HepG2 (cell line): ENCODE data around the gene RPE65. TPM values are rescaled to one million over a fixed set of nuclear protein-coding genes. Genes with fewer than 3 reads are reported as not detected.

ENCODE experiments used
- FOXJ3 ChIP-seq: sonication (generic); formaldehyde crosslinking; IDR thresholded peaks from 2 replicates; pipeline ENCODE4 v1.4.0; 2020; ENCODE audit warnings: missing genetic modification reagents, mild to moderate bottlenecking, borderline replicate concordance
- GMEB2 ChIP-seq: IDR thresholded peaks from 2 replicates; pipeline ENCODE4 v1.6.1; 2016; ENCODE audit warnings: missing biosample characterization, missing genetic modification reagents, low read depth
- HIVEP1 ChIP-seq: sonication (generic); formaldehyde crosslinking; IDR thresholded peaks from 2 replicates; pipeline ENCODE4 v1.4.0; 2020; ENCODE audit warnings: mild to moderate bottlenecking, missing genetic modification reagents
- HMGXB3 ChIP-seq: sonication (generic); formaldehyde crosslinking; IDR thresholded peaks from 2 replicates; pipeline ENCODE4 v1.4.0; 2020; ENCODE audit warnings: missing genetic modification reagents, borderline replicate concordance
- KMT2A ChIP-seq: sonication (generic); formaldehyde crosslinking; IDR thresholded peaks from 2 replicates; pipeline ENCODE4 v1.4.0; 2020; ENCODE audit warnings: missing genetic modification reagents
- LRRFIP1 ChIP-seq: sonication (generic); formaldehyde crosslinking; conservative IDR thresholded peaks from 2 replicates; pipeline ENCODE4 v1.4.0; 2020; ENCODE audit warnings: missing genetic modification reagents
- NRL ChIP-seq: sonication (generic); formaldehyde crosslinking; IDR thresholded peaks from 2 replicates; pipeline ENCODE4 v1.5.0; 2020; ENCODE audit warnings: missing genetic modification reagents, mild to moderate bottlenecking, moderate library complexity, borderline replicate concordance
- PRPF4 ChIP-seq: fragments of 200-400 bp; formaldehyde crosslinking; IDR thresholded peaks from 2 replicates; pipeline ENCODE4 v1.6.1; 2016; ENCODE audit warnings: low read length, low read depth; ENCODE audit not compliant: poor library complexity, severe bottlenecking
- TFE3 ChIP-seq: IDR thresholded peaks from 2 replicates; pipeline ENCODE4 v1.6.1; 2016
- TRIM24 ChIP-seq: sonication (generic); formaldehyde crosslinking; IDR thresholded peaks from 2 replicates; pipeline ENCODE4 v1.8.0; 2022; ENCODE audit warnings: mild to moderate bottlenecking, missing genetic modification reagents
- ZNF207 ChIP-seq: fragments of 450-650 bp; IDR thresholded peaks from 2 replicates; pipeline ENCODE4 v1.6.1; 2016; ENCODE audit warnings: antibody characterized with exemption, borderline replicate concordance
- ZNF331 ChIP-seq: sonication (generic); formaldehyde crosslinking; IDR thresholded peaks from 2 replicates; pipeline ENCODE4 v1.4.0; 2020; ENCODE audit warnings: missing genetic modification reagents
- ZNF468 ChIP-seq: sonication (generic); formaldehyde crosslinking; IDR thresholded peaks from 2 replicates; pipeline ENCODE4 v1.8.0; 2022; ENCODE audit warnings: mild to moderate bottlenecking, moderate library complexity, missing genetic modification reagents
- ZNF777 ChIP-seq: sonication (generic); formaldehyde crosslinking; IDR thresholded peaks from 2 replicates; pipeline ENCODE4 v1.4.0; 2020; ENCODE audit warnings: missing genetic modification reagents
- ZNF800 ChIP-seq: sonication (generic); formaldehyde crosslinking; IDR thresholded peaks from 2 replicates; pipeline ENCODE4 v1.4.0; 2020; ENCODE audit warnings: missing genetic modification reagents
- ZSCAN21 ChIP-seq: sonication (generic); formaldehyde crosslinking; IDR thresholded peaks from 2 replicates; pipeline ENCODE4 v1.8.0; 2022; ENCODE audit warnings: mild to moderate bottlenecking, missing genetic modification reagents, moderate library complexity, borderline replicate concordance
- polyA plus RNA-seq, 8 experiments: library from polyadenylated mRNA; depleted of rRNA in 3 of 8; stranded (reverse) in 7 of 8; unstranded in 1 of 8; fragments of >200 nt; fragmentation: Illumina TruSeq in 4 of 8; extraction: Trizol in 4 of 8; gene quantifications; 2 replicates each; pipeline versions ENCODE4 v1.2.1 to v1.2.3, GENCODE V29; 2011 to 2016; ENCODE audit warnings: low read depth in 4 of 8, missing spikeins in 1 of 8, mixed read lengths in 1 of 8; ENCODE audit not compliant: insufficient read depth in 1 of 8
- total RNA-seq, 5 experiments: library from RNA; depleted of rRNA; stranded (reverse); fragments of >200 nt; fragmentation: Illumina TruSeq; extraction: Trizol; gene quantifications; 2 replicates each; pipeline ENCODE4 v1.2.3, GENCODE V29; 2016; ENCODE audit warnings: low read depth in 1 of 5

RPE65 gene
- total and polyA plus RNA-seq, 2 of the 13 experiments (the other 11 are each of a cell fraction or from before 2014, with no cell fraction given) = not detected

- TF ChIP-seq TFE3 (CRISPR knock-in tag) (peak; percentile 56), KMT2A (CRISPR knock-in tag) (peak; percentile 90; the same call in 1 of the 2 replicates), ZNF468 (CRISPR knock-in tag) (no peak), GMEB2 (CRISPR knock-in tag) (no peak), ZNF207 (0 out of 2 replicates have a peak, but pooled peaks have one; percentile 36), NRL (peak; percentile 56; the same call in 1 of the 2 replicates), TRIM24 (no peak), ZNF800 (CRISPR knock-in tag) (0 out of 2 replicates have a peak, but pooled peaks have one; percentile 7), PRPF4 (no peak), LRRFIP1 (CRISPR knock-in tag) (no peak), ZNF331 (CRISPR knock-in tag) (no peak; the same call in 1 of the 2 replicates), HIVEP1 (no peak), FOXJ3 (CRISPR knock-in tag) (no peak), ZSCAN21 (CRISPR knock-in tag) (peak; percentile 84; the same call in 1 of the 2 replicates), ZNF777 (peak; percentile 72), HMGXB3 (CRISPR knock-in tag) (no peak; the same call in 1 of the 2 replicates)
Observed at GRCh38 chr1:68496680-68497357, 47.1 kb upstream of the RPE65 start, which contains the start of gene DEPDC1 (continued).
